RCC 7860 (cell line): ENCODE data around the gene SPAG16.

Experiments used
- DNase-seq: peaks from one replicate; pipeline ENCODE4 v3.0.0-alpha.2; 2015; ENCODE audit warnings: low spot score
- FAIRE-seq: peaks from 2 replicates; lab custom pipeline; 2012; peaks lifted over from hg19 to GRCh38; lab: Jason Lieb, UNC

SPAG16 gene

DNA sequence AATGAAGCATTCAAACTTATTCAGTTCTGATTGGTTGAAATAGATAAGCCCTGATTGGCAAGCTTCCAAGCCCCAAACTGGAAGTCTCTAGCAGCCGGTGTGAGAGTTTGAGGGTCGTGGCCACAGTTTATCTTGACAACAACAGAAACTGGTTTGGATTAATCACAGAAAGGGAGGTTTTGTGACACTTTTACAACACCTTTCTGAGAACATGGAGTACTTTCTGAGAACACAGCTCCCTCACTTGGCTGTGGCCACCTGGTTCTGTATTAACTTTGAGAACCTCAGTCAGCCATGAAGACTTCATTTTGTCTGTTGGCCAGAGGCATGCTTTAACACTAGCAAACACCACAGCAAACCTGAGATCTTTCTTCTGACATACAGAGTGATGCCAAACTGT is 845.9 kb downstream of the SPAG16 start:
- FAIRE-seq (no peak), DNase-seq (no peak)

DNA sequence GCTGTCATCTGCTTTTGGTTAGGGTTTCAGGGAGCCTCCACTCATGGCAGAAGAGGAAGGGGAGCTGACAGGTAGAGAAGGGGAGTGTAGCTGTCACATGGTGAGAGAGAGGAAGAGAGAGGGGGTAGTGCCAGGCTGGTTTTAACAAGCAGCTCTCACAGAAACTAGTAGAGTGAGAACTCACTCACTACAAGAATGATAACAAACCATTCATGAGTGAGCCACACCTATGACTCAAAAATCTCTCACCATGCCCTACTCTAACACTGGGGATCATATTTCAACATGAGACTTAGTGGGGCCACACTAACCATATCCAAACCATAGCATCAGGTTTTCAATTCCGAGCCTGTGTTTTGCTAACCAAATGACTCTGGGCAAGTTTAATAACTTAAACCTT is 851.7 kb downstream of the SPAG16 start:
- DNase-seq (no peak), FAIRE-seq (no peak)

DNA sequence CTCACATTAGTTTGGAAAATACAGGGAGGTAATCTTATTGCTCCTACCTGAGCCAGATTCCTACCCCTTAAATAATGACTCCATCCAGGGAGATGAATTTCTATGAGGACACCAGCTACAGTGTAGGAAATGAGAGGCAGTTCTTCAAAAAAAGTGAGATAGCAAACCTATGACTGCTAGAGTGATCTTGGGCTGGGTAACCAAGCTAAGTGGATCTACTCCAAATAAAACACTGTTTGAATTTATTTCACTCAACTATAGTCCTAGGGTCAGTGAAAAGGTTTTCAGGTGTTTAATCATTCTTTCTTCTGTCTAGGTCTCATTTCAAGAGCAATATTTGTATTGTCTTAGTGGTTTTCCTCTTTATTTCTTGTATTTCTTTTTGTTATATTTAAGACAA is 854.5 kb downstream of the SPAG16 start:
- no peak for DNase-seq
- no peak for FAIRE-seq

DNA sequence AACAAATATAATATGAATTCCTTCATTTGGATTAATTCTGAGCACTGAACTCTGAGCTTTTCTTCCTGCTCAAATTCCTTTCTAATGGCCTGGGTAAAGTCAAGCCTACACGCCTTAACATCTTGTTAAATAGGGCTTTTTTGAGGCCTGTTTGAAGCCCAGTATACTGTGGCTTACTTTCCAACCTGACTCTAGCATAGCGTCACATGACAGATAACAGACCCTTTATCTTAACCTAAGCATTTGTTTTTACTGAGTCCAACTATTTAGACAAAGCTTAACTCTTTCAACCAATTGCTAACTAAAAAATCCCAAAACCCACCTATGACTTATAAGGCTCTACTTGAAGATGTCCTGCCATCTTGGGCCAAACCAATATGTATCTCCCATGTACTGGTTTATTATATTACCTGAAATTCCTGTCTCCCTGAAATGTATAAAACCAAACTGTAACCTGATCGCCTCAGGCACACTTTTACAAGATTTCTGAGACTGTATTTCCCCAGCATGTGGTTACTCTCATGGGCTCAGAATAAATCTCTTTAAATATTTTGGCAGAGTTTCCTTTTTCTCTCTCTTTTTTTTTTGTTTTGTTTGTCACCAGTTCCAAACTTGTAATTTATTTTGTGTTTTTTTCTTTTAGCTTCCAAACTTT is 855.5 kb downstream of the SPAG16 start:
- DNase-seq (no peak), FAIRE-seq (no peak)

GRCh38 chr2:214156971-214157370 is 872.7 kb downstream of the SPAG16 start:
- DNase-seq = peak; percentile 39
- peak; percentile 71 for FAIRE-seq

- FAIRE-seq = no peak
These were observed 874.6 kb downstream of the SPAG16 start for GRCh38 chr2:214158851-214159250.

GRCh38 chr2:214169281-214169680 is 885.0 kb downstream of the SPAG16 start:
- DNase-seq (no peak), FAIRE-seq (no peak)

More at GRCh38 chr2:214158851-214159250, 874.6 kb downstream of the SPAG16 start:
- no peak for DNase-seq

- FAIRE-seq (no peak), DNase-seq (no peak)
These were observed 885.5 kb downstream of the SPAG16 start for GRCh38 chr2:214169736-214170135.

- no peak for DNase-seq
- no peak for FAIRE-seq
These were observed 890.3 kb downstream of the SPAG16 start for GRCh38 chr2:214174563-214174962.

DNA sequence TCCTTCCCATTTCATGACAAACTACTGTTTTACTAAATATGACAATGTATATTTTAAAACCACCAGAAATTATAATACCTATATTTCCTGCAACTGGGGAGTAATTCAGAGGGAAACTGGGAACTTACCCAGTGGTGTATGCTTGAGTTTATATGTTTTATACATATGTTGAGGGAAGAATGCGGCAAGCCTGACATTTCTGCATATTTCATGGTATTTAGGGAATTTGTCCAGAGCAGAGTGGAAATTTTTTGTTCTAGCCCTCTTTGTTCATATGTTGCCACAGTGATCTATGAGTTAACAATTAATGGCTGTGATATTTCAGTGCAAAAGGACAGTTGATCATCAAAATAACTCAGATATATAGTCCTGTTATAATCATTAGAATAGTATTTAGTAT is 895.8 kb downstream of the SPAG16 start:
- no peak for DNase-seq
- no peak for FAIRE-seq

GRCh38 chr2:214180686-214181085 is 896.4 kb downstream of the SPAG16 start:
- no peak for FAIRE-seq
- no peak for DNase-seq

GRCh38 chr2:214184461-214184860 is 900.2 kb downstream of the SPAG16 start:
- DNase-seq (no peak), FAIRE-seq (no peak)

DNA sequence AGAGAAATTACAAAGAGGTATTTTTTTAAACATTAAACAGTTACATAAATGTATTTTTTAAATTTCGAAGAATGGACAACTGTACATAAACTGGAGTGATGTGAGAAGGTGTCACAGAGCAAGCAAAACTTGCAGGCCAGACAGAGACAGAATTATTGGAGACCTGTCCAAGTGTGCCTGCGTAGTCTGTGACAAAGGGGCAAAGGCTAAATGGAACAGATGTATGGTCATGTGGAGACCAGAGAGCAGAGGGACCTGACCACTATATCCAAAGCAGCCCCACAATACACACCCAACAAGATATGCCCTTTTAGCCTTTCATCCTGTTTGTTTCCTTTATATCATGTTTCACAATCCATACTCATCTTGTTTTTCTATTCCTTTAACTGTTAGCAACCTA is 901.3 kb downstream of the SPAG16 start:
- DNase-seq (no peak), FAIRE-seq (no peak)

DNA sequence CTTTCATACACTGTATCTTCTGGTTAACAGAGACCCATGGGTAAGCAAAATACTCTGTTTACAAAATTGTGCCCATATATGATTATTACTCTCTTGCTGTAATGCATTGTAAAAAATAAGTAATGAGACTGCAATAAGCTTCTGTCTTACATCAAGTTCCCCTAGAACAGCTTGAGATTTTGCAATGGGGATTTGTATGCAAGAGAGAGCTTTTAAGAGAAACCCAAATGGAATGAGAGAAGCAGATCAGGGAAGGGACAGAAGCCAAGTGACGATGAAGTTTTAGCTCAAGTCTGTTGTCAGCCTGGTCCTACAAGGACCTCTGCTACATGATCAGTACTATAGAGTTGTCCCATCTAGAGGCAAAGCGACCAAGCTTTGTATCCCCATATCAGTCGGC is 908.4 kb downstream of the SPAG16 start:
- no peak for DNase-seq
- no peak for FAIRE-seq

GRCh38 chr2:214193943-214194342 is 909.7 kb downstream of the SPAG16 start:
- DNase-seq (peak; percentile 34), FAIRE-seq (no peak)

GRCh38 chr2:214196260-214196659 is 912.0 kb downstream of the SPAG16 start:
- FAIRE-seq = no peak
- DNase-seq = no peak

DNA sequence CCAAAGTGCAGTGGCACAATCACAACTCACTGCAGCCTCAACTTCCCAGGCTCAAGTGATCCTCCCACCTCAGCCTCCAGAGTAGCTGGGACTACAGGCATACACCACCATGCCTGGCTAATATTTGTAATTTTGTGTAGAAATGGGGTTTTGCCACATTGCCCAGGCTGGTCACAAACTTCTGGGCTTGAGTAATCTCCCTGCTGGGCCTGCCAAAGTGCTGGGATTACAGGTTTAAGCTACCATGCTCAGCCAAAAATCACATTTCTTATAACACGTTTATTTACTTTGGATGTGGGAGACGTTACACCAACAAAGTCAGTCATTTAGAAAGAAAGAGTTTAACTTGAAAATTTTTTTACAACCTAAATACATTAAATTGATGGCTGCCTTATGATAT is 917.6 kb downstream of the SPAG16 start:
- FAIRE-seq = no peak

GRCh38 chr2:214203214-214203613 is 919.0 kb downstream of the SPAG16 start:
- no peak for FAIRE-seq
- no peak for DNase-seq

More for the DNA sequence above, 917.6 kb downstream of the SPAG16 start:
- DNase-seq = no peak

GRCh38 chr2:214203744-214204289 is 919.6 kb downstream of the SPAG16 start:
- FAIRE-seq = no peak
- no peak for DNase-seq

DNA sequence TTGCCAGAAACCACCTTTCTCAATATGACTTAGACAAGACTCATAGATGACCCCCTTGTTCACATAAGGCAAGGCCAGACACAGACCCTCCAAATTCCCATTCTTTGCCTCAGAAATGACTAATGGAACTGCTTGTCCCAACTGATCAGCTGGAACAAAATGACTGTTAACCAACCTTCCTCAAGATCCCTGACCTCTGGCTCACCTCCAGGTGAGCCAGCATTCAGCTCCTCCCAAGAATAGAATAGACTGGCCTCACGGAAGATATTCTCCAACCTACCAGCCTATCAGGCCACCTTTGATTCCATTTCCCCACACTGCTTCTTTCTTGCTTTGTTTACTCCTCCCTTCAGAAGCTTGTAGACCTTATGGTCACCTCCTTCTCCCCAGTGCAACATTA is 930.8 kb downstream of the SPAG16 start:
- FAIRE-seq (no peak), DNase-seq (no peak)

DNA sequence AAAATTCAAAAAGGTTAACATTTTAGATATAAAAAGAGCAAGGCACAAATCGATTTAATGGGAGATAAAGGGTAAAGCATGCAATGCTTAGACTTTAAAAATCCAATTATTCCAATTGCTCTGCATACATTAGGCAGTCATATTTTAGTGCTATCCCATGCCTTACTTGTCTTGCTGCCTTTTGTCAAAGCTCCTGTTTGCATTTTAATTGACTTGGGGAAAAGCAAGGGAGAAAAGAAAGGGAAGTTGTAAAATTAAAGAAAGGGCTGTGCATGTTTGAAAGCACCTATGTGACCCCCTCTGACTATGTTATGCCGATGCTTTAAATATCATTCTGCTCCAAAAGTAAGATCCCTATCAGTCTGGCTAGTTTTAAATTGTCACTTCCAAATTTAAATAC is 932.9 kb downstream of the SPAG16 start:
- no peak for FAIRE-seq
- DNase-seq = no peak

DNA sequence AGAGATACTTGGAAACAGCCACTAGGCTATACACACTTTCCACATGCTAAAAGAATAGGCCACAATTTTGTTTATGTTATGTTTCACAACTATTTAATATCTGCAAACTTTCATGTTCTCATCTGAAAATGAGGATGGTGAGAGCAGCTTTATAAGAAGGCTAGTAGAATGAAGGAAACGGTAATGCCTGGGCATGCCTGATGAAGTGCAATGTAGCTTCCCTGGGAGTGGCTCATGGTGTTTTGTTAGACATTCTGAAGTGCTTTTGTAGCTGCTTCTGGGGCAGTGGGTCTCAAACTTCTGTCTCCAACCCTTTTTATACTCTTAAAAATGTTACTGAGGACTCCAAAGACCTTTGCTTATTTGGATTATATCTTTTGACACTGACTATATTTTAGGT is 933.3 kb downstream of the SPAG16 start:
- no peak for FAIRE-seq
- DNase-seq = no peak

DNA sequence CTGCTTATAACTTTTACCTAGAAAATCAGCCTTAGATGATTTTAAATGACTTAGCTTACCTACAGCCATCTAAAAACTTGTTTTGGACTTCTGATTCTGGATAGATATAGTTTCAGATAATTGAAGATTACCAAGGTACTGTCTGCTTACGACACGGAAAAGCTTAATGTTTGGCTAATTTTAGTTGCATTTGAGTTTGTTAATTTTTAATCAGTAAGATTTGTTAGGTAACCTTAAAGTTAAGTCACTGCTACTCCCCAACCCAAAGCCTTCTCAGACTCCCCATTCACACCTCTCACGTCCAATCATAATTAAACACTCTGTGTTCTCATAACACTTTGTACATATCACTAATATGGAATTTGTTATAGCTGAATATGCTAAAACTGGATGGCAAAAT is 936.0 kb downstream of the SPAG16 start:
- FAIRE-seq (no peak), DNase-seq (no peak)
